ENCODE results near the gene IQSEC2. TPM values are rescaled to one million over a fixed set of nuclear protein-coding genes. Genes with fewer than 3 reads are reported as not detected.

The IQSEC2 gene
- total and polyA plus RNA-seq, 2 experiments from 2014 or later: 6.0 to 10.2 TPM

- H3K4me3 ChIP-seq: no peak overlapping the region
- H3K9ac ChIP-seq: 0 out of 2 replicates have a peak overlapping the region, but pooled peaks have one; percentile 33
- H3K79me2 ChIP-seq (ENCODE audit: insufficient read depth): no peaks in the 10 kb centered on the region
- H3F3A ChIP-seq (ENCODE audit: insufficient read depth): peaks cover 16% of the 10 kb centered on the region
- H3K4me1 ChIP-seq (ENCODE audit: insufficient read depth): peaks cover 33% of the 10 kb centered on the region
- no peaks in the 10 kb centered on the region for H3K27me3 ChIP-seq (replicated peaks; ENCODE audit: insufficient read depth)
- peak overlapping the region; percentile 48 for H3K4me2 ChIP-seq (ENCODE audit: unreplicated experiment)
- no peak overlapping the region for H2AFZ ChIP-seq
- H3K36me3 ChIP-seq (ENCODE audit: low read depth): no peaks in the 10 kb centered on the region
- no peaks in the 10 kb centered on the region for H3K9me2 ChIP-seq (ENCODE audit: insufficient read depth)
- no peaks in the 10 kb centered on the region for H4K20me1 ChIP-seq (ENCODE audit: insufficient read depth)
- in situ Hi-C loops (cut with MboI): no loop called here
- TF ChIP-seq EZH2phosphoT487 (IDR thresholded peaks at IDR 0.05; ENCODE audit: insufficient read depth, low read depth) (no peak), EZH2 (IDR thresholded peaks at IDR 0.05; ENCODE audit: insufficient read depth, poor library complexity, severe bottlenecking) (no peak)
- H3K27ac ChIP-seq: peak overlapping the region; percentile 62
- no peaks in the 10 kb centered on the region for H3K9me3 ChIP-seq (ENCODE audit: low read depth)
- DNase-seq: peak; percentile 88
- 11 to 12% methylated on average over 8 to 11 of the region's 11 CpGs for WGBS, 2 experiments (ENCODE audit: low coverage in 1 of 2, low lambda C conversion rate in 2 of 2, missing lambda C conversion rate in 2 of 2)
Observed at GRCh38 chrX:53263597-53264094, 17.7 kb downstream of the IQSEC2 start.

DNA sequence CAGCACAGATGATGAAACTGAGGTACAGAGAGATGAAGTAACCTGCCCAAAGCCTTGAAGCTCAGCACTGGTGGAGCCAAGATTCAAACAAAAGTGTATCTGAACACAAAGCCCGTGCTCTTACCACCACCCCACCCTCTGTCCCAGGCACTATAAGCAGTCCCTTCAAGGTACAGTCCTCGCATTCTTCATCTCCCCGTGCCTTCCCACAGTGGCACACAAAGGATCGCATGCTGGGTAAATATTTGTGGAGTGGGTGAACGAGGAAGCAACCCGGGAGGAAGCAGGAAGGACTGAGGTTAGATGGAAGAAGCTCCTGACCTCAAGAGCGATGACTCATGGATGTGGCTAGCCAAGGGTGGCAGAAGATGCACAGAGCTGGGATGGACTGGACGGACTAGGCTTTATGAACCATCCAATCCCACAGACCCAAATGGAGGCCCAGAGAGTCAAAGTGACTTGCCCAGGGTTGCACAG lies 18.4 kb downstream of the IQSEC2 start:
- H3K9me3 ChIP-seq (ENCODE audit: low read depth): no peaks in the 10 kb centered on the region
- H3K27me3 ChIP-seq (replicated peaks; ENCODE audit: insufficient read depth): no peaks in the 10 kb centered on the region
- H3K36me3 ChIP-seq (ENCODE audit: low read depth): no peaks in the 10 kb centered on the region
- no peaks in the 10 kb centered on the region for H3K9me2 ChIP-seq (ENCODE audit: insufficient read depth)
- peak overlapping the region; percentile 62 for H3K27ac ChIP-seq
- H4K20me1 ChIP-seq (ENCODE audit: insufficient read depth): no peaks in the 10 kb centered on the region
- no peaks in the 10 kb centered on the region for H3K79me2 ChIP-seq (ENCODE audit: insufficient read depth)
- no peak overlapping the region for H3K4me3 ChIP-seq
- peak; percentile 79 for DNase-seq
- WGBS, 2 experiments (ENCODE audit: low coverage in 1 of 2, low lambda C conversion rate in 2 of 2, missing lambda C conversion rate in 2 of 2): 12% methylated on average over 8 of the region's 8 CpGs
- in situ Hi-C loops (cut with MboI): no loop called here
- H3F3A ChIP-seq (ENCODE audit: insufficient read depth): peaks cover 16% of the 10 kb centered on the region
- H3K9ac ChIP-seq: 0 out of 2 replicates have a peak overlapping the region, but pooled peaks have one; percentile 33
- peak overlapping the region; percentile 48 for H3K4me2 ChIP-seq (ENCODE audit: unreplicated experiment)
- H3K4me1 ChIP-seq (ENCODE audit: insufficient read depth): peaks cover 33% of the 10 kb centered on the region
- no peak overlapping the region for H2AFZ ChIP-seq
- TF ChIP-seq EZH2phosphoT487 (IDR thresholded peaks at IDR 0.05; ENCODE audit: insufficient read depth, low read depth) (no peak), EZH2 (IDR thresholded peaks at IDR 0.05; ENCODE audit: insufficient read depth, poor library complexity, severe bottlenecking) (no peak)

DNA sequence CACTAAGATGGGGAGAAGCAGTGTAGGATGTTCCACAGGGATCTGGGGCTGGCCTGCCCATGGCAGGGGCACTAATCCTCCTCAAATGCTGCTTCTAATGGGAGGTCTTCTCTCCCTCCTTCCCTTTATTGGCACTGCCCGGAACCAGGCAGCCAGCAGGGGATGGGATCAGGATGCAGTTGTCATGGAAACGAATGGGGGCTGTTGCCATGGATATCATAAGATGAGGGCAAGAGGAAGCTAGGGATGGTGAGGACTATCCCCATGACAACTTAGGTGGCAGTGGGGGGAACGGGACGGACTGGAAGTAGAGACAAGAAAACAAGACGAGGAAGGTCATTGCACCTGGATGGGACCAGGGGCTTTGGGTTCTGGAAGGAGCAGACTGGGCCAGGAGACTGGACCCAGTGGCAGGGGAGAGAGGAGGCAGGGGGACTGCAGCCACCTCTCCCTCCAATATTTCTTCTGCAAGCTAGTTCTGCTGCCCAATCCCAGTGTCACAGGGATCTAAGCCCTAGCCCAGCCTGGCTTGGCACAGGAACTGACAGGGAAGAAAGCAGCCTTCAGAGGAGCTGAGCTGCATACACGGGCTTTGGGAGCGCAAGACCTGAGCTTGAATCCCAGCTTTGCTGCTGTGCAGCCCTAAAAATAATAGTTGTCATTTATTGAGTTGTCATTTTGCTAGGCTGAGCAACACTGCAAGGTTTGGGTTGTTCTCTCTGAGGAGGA lies 19.0 kb downstream of the IQSEC2 start:
- peak overlapping the region; percentile 48 for H3K4me2 ChIP-seq (ENCODE audit: unreplicated experiment)
- in situ Hi-C loops (cut with MboI): no loop called here
- H3K79me2 ChIP-seq (ENCODE audit: insufficient read depth): no peaks in the 10 kb centered on the region
- H2AFZ ChIP-seq: no peak overlapping the region
- 98 to 100% methylated on average over 4 to 7 of the region's 7 CpGs for WGBS, 2 experiments (ENCODE audit: low coverage in 1 of 2, low lambda C conversion rate in 2 of 2, missing lambda C conversion rate in 2 of 2)
- no peak for TF ChIP-seq EZH2phosphoT487 (IDR thresholded peaks at IDR 0.05; ENCODE audit: insufficient read depth, low read depth)
- TF ChIP-seq EZH2 (IDR thresholded peaks at IDR 0.05; ENCODE audit: insufficient read depth, poor library complexity, severe bottlenecking): no peak
- H3K27ac ChIP-seq: peak overlapping the region; percentile 62
- no peaks in the 10 kb centered on the region for H4K20me1 ChIP-seq (ENCODE audit: insufficient read depth)
- H3K9ac ChIP-seq: no peak overlapping the region
- peaks cover 33% of the 10 kb centered on the region for H3K4me1 ChIP-seq (ENCODE audit: insufficient read depth)
- H3K9me2 ChIP-seq (ENCODE audit: insufficient read depth): no peaks in the 10 kb centered on the region
- no peak for DNase-seq
- H3F3A ChIP-seq (ENCODE audit: insufficient read depth): peaks cover 16% of the 10 kb centered on the region
- H3K4me3 ChIP-seq: no peak overlapping the region
- H3K27me3 ChIP-seq (replicated peaks; ENCODE audit: insufficient read depth): no peaks in the 10 kb centered on the region
- H3K36me3 ChIP-seq (ENCODE audit: low read depth): no peaks in the 10 kb centered on the region
- H3K9me3 ChIP-seq (ENCODE audit: low read depth): no peaks in the 10 kb centered on the region

DNA sequence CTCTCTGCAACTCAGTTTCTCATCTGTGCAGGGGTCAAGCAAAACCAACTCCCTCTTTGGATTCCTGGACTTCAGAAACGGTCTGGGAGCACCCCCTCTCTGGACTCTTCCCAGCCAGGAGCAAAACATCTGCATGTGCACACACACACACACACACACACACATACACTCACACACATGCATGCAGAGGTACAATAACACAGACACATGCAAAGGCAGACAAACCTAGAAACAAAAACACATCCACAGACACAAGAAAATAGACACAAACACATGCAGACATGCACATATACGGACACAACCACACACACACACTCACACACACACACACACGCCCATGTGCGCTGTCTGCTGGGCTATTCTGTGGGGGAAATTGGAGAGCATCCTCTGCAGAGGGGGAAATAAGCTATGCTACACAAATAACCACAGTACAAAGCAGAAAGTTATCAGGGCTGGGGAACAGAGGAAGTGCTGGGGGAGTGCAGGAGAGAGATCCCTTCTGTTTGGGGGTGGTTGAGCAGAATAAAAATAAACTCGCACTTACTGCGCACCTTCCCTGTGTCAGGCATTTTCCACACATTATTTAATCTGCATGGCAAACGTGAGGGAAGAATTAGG lies 19.9 kb downstream of the IQSEC2 start:
- no peak for TF ChIP-seq EZH2phosphoT487 (IDR thresholded peaks at IDR 0.05; ENCODE audit: insufficient read depth, low read depth)
- no peak for TF ChIP-seq EZH2 (IDR thresholded peaks at IDR 0.05; ENCODE audit: insufficient read depth, poor library complexity, severe bottlenecking)
- 81 to 82% methylated on average over 5 to 7 of the region's 7 CpGs for WGBS, 2 experiments (ENCODE audit: low coverage in 1 of 2, low lambda C conversion rate in 2 of 2, missing lambda C conversion rate in 2 of 2)
- peaks cover 32% of the 10 kb centered on the region for H3K4me1 ChIP-seq (ENCODE audit: insufficient read depth)

More for the DNA sequence above, 19.9 kb downstream of the IQSEC2 start:
- H2AFZ ChIP-seq: no peak overlapping the region
- H3K27ac ChIP-seq: no peak overlapping the region
- no peaks in the 10 kb centered on the region for H3K36me3 ChIP-seq (ENCODE audit: low read depth)
- no peaks in the 10 kb centered on the region for H3K79me2 ChIP-seq (ENCODE audit: insufficient read depth)
- peaks cover 15% of the 10 kb centered on the region for H3F3A ChIP-seq (ENCODE audit: insufficient read depth)
- in situ Hi-C loops (cut with MboI): no loop called here
- no peak overlapping the region for H3K4me3 ChIP-seq
- no peaks in the 10 kb centered on the region for H4K20me1 ChIP-seq (ENCODE audit: insufficient read depth)
- no peak overlapping the region for H3K4me2 ChIP-seq (ENCODE audit: unreplicated experiment)
- H3K9me2 ChIP-seq (ENCODE audit: insufficient read depth): no peaks in the 10 kb centered on the region
- no peaks in the 10 kb centered on the region for H3K27me3 ChIP-seq (replicated peaks; ENCODE audit: insufficient read depth)
- H3K9ac ChIP-seq: no peak overlapping the region
- no peaks in the 10 kb centered on the region for H3K9me3 ChIP-seq (ENCODE audit: low read depth)
- no peak for DNase-seq
